Stimulated activated CD4-positive, alpha-beta T cell treated with anti-CD3 and anti-CD28 coated beads, Interleukin-12 subunit alpha, Interleukin-12 subunit beta, amount 100 ng/mL, for 24 hours (primary cell): ENCODE measurements around the gene HAGHL.
"Not testable (repeated sequence)": the region's sequence is repeated elsewhere in the genome, so short reads cannot be mapped to it uniquely, and the experiment has no call there.

Experiments used
- DNase-seq, 2 experiments: peaks; one replicate each; pipeline ENCODE4 v3.0.0-alpha.2; 2020; ENCODE audit warnings: low read depth in 2 of 2

The HAGHL gene

GRCh38 chr16:689175-689897, 37.6 kb upstream of the HAGHL start:
- DNase-seq: no peak

GRCh38 chr16:691242-691641, 35.7 kb upstream of the HAGHL start:
- DNase-seq: not testable (repeated sequence)

GRCh38 chr16:692356-693108, 34.4 kb upstream of the HAGHL start:
- DNase-seq: no peak

- DNase-seq: no peak
These were observed 33.5 kb upstream of the HAGHL start for GRCh38 chr16:693364-693763.

GRCh38 chr16:693766-694165, 33.1 kb upstream of the HAGHL start:
- DNase-seq: no peak

GRCh38 chr16:694187-694862, 32.6 kb upstream of the HAGHL start:
- DNase-seq: no peak

- no peak for DNase-seq
These were observed 32.0 kb upstream of the HAGHL start for GRCh38 chr16:694863-695354.

GRCh38 chr16:695355-696089, 31.4 kb upstream of the HAGHL start:
- peak in 1 of 2 experiments; percentile 63 for DNase-seq

- no peak for DNase-seq
These were observed 27.8 kb upstream of the HAGHL start for GRCh38 chr16:698911-699671.

GRCh38 chr16:700684-701584, 26.0 kb upstream of the HAGHL start:
- DNase-seq: no peak

- no peak for DNase-seq
These were observed 24.6 kb upstream of the HAGHL start for GRCh38 chr16:702341-702740.

- DNase-seq: no peak
These were observed 23.5 kb upstream of the HAGHL start for GRCh38 chr16:703406-703805.

- no peak for DNase-seq
These were observed 22.9 kb upstream of the HAGHL start for GRCh38 chr16:704047-704446.

- no peak for DNase-seq
These were observed 22.1 kb upstream of the HAGHL start for GRCh38 chr16:704552-705380.

GRCh38 chr16:705431-706188, 21.3 kb upstream of the HAGHL start, which contains the start of gene FBXL16:
Gene FBXL16 (minus strand): TSS chr16:705801. CDS start chr16:697405, 8,396 bp downstream.
- no peak for DNase-seq

- DNase-seq: no peak
These were observed 20.5 kb upstream of the HAGHL start for GRCh38 chr16:706189-707061.

- DNase-seq: no peak
These were observed 19.8 kb upstream of the HAGHL start for GRCh38 chr16:707062-707538.
